AG09319 (cell line): ENCODE data around the gene ARL15.
"Not testable (repeated sequence)": the region's sequence is repeated elsewhere in the genome, so short reads cannot be mapped to it uniquely, and the experiment has no call there.

Experiments
- DNase-seq: peaks from one replicate; pipeline ENCODE4 v3.0.0-alpha.2; 2010; ENCODE audit warnings: low read depth; ENCODE audit errors: extremely low read depth
- TF ChIP-seq, protein P1 (sequence below): IDR thresholded peaks from 2 replicates; pipeline ENCODE4 v1.5.1; 2011; ENCODE audit warnings: low read depth, mild to moderate bottlenecking, inconsistent platforms, low read length, moderate library complexity

Gene ARL15

DNA sequence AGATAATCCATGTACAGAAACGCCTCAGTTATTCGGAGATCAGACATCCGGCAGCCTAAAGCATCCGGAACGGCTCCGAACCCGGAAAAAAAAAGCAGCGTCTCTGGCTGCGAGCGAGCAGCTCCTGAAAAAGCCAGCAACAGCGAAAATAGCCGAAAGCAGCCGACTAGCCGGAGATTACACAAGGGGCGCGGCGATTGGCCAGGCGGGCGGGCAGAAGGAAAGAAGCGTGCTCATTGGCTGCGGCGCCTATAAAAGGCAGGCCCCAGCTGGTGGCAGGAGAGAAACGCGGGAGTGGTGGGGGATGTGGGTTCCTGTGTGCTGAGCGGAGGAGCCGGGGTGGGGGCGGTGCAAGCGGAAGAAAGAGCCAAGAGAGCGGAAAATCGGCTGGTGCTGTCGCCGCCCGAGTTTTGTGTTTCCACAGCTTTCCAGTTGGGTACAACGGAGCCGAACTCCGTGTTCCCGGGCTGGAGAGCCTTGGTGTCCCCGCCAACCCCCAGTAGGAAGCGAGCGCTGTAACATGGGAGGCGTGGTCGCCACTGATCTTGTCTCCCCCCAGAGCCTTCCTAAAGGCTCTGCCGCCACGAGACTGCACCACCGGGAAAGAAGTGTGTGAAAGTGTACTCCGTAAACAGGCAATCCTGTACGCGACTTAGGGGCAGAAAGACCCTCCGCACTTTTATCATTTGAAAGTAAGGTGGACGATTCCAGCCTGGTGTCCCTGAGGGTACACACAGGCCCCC, at the start of gene ARL15:
Gene ARL15 (minus strand): TSS at position 141 of the 743 bp plus-strand sequence.
- TF ChIP-seq, protein P1, sequence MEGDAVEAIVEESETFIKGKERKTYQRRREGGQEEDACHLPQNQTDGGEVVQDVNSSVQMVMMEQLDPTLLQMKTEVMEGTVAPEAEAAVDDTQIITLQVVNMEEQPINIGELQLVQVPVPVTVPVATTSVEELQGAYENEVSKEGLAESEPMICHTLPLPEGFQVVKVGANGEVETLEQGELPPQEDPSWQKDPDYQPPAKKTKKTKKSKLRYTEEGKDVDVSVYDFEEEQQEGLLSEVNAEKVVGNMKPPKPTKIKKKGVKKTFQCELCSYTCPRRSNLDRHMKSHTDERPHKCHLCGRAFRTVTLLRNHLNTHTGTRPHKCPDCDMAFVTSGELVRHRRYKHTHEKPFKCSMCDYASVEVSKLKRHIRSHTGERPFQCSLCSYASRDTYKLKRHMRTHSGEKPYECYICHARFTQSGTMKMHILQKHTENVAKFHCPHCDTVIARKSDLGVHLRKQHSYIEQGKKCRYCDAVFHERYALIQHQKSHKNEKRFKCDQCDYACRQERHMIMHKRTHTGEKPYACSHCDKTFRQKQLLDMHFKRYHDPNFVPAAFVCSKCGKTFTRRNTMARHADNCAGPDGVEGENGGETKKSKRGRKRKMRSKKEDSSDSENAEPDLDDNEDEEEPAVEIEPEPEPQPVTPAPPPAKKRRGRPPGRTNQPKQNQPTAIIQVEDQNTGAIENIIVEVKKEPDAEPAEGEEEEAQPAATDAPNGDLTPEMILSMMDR: no peak
- peak; percentile 94 for DNase-seq

DNA sequence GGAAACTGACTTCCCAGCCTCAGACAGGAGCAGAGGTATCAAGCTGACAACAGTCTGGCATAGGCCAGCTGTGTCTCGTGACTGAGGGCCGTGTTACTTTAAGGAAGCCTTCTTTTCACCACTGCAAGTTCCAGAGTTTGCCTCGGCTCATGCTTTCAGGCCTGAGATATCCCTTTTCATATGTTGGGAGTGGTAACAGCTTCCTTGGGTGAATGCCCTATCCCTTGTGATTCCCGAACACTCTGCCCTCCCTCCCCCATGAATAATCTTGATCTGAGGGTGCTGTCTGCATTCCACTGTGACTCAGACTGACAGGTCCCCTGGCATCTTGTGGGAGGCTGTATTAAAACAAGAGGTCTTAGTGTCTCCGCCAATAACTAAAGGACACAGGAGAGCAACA, 49.7 kb upstream of the ARL15 start:
- TF ChIP-seq, protein P1: no peak
- no peak for DNase-seq

DNA sequence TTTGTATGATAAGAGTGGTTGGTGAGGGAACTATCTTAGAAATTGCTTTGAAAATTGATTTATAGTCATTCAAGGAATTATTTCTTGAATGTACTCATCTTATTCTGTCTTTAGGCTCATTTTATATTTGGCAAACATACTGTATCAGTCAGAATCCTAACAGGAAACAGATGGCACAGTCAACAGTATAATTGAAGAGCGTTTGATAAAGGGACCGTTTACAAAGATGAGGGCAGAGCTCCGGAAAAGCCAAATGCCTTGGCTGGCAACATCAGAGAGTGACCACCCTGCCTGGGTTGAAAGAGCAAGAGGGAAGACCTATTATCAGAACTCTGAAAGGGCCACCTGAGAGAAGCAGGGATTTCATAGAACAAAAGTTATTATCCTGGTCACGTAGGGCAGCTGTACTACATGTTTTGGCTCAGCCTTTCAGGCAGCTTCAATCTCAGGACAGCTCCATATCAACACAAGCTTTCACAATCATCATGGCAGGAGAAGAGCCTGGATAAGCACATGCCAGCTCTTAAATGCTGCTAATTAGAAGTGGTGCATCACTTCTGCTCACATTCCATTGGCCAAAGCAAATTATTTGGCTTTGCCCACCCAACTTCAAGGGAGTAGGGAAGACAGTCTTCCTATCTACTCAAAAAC, 47.2 kb upstream of the ARL15 start:
- TF ChIP-seq, protein P1: no peak
- DNase-seq: no peak

DNA sequence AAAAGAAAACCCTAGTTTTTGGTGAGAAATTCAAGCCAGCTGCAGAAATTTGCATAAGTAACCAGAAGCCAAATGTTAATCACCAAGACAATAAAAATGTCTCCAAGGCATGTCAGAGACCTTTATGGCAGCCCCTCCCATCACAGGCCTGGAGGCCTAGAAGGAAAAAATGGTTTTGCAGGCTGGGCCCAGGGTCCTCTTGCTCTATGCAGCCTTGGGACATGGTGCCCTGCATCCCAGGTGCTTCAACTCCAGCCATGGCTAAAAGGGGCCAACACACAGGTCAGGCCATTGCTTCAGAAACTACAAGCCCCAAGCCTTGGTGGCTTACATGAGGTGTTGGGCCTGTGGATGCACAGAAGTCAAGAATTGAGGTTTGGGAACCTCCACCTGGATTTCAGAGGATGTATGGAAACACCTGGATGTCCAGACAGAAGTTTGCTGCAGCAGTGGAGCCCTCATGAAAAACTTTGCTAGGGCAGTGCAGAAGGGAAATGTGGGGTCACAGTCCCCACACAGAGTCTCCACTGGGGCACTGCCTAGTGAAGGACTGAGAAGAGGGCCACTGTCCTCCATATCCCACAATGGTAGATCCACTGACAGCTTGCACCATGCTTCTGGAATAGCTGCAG, 43.7 kb upstream of the ARL15 start:
- DNase-seq: not testable (repeated sequence)

DNA sequence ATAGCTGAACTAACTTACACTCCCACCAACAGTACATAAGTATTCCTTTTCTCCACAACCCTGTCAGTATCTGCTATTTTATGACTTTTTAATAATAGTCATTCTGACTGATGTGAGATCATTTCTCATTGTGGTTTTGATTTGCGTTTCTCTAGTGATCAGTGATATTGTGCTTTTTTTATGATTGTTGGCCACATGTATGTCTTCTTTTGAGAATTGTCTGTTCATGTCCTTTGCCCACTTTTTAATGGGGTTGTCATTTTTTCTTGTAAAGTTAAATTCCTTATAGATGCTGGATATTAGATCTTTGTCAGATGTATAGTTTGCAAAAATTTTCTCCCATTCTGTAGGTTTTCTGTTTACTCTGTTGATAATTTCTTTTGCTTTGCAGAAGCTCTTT, 42.2 kb upstream of the ARL15 start:
- not testable (repeated sequence) for DNase-seq

DNA sequence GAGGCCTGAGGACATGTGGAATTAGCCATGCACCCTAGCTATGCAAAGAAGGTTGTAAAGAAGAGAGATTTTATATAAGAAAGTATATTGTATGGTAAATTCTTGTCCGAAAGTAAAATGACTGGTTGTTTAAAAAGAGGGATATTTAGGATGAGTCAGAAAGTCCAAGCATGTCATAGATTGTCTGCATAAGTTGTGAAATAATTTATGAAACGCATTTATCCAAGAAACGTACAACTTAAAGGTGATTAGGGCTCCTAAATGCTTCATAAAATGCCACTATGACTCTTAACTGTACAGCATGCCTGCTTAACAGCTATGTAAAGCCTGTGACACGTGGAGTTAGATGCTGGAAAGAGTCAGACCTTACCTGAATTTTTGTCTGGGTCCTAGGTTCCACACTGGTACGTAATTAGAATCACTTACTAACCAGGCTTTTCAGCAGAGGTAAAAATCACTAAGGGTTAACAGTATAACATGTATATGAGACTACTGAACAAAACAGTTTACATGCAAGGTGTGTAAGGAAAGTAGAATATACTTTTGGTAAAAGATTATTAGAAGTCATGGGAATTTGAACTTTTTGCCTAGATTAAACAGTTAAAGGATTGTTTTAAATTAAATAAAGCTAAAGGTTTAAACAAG, 37.0 kb upstream of the ARL15 start:
- DNase-seq: no peak
- TF ChIP-seq, protein P1: no peak

DNA sequence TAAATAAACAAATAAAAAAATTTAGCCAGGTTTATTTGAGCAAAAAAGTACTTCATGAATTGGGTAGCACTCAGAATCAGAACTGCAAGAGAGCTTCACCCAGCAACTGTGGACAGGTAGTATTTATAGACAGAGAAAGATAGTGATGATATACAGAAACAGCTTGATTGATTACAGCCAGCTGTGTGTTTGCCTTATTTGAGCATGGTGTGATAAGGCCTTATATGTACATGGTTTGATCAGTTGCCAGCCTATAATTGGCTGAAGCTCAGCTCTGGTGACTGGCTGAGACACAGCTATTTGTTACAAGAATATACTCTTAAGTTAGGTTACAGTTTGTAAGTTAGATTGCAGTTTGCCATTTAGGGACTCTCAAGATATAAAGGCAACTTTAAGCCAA, 34.3 kb upstream of the ARL15 start:
- TF ChIP-seq, protein P1: no peak
- no peak for DNase-seq

DNA sequence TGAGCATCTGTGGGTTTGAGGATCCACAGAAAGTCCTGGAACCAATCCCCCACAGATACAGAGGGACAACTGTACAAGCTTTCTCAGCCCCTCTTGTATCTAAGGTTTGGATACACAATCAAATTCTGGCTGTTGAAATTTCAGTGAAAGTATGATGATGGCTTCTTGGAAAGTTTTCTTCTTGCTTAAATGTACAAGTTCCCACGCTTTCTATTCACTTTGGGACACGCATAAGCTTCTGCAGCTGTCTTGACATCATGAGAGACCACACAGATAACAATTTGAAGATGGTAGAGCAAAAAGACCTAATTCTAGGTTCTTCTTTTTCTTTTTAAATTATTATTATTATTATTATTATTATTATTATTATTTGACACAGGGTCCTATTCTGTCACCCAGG, 31.6 kb upstream of the ARL15 start:
- no peak for DNase-seq
- TF ChIP-seq, protein P1: no peak
